ENCODE data around the gene TLNRD1.

TLNRD1 gene

DNA sequence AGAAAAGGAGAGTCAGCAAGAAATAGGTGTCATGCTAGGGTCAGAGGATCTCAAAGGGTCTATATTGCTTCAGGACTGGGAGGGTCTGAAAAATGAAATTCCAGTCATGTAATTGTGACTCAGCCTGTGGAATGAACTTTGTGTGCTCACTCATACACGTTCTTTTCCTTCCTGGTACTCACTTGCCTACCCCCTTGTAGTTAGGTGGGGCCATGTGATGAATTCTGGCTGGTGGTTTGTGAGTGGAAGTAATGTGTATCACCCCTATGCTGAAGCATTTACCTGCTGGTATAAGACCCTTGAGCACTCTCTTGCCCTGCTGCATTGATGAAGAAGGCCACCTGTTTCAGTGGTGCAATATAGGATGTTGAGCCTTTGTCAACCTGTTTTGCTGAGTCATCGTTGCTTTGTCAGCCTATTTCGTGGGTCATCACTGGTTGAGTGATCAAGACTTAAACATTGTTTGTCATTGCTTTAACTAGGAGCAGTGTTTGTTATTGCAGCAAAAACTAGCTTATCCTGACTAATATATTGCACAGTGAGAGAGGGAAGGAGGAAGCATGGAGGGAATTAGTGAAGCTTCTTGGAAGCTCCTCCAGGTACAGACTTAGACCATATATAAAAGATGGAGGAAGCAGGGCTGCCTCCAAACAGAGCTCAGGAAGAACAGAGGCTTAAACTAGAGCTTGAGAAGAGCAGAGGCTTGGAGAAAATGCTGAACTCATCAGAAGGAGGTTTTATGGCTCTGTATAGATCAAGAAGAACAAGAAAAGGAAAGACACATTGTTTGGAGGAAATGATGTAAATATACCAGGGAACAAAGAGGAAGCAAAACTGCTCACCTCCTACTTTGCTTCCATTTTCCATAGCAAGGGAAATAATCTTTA is 28.9 kb downstream of the TLNRD1 start:
- DNase-seq (ENCODE audit: low read depth), result no peak

DNA sequence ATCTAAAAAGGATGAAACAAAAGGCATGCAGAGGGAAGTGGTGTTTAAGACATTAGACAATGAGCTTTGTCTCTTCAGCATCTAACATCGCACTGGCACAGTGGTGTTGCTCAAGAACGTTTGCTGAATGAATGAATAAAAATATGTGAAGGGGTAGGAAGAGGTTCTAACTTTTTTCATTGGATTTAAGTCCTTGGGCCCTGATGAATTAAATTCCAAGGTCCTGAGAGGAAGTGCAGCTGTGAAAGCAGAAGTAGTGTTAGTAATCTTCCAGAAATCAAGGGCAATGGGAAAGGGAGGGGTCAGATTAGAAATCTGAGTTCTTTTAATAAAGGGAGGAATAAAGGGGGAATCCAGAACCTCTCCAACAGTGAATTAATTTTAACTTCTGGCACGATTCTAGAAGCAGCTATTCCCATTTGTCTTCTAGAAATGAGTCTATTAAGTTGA is 29.6 kb downstream of the TLNRD1 start:
- DNase-seq (ENCODE audit: low read depth), result no peak

DNA sequence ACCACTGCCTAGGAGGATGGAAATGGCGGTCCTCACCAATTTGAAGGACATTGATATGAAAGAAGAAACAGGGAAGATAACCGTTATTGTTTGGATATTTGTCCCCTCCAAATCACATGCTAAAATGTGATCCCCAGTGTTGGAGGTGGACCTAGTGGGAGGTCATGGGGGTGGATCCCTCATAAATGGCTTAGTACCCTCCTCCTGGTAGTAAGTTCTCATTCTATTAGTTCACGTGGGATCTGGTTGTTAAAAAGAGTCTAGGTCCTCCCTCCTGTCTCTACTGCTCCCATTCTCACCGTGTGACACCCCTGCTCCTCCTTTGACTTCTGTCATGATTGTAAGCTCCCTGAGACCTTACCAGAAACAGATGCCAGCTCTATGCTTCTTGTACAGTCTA is 30.5 kb downstream of the TLNRD1 start:
- no peak for DNase-seq (ENCODE audit: low read depth)

DNA sequence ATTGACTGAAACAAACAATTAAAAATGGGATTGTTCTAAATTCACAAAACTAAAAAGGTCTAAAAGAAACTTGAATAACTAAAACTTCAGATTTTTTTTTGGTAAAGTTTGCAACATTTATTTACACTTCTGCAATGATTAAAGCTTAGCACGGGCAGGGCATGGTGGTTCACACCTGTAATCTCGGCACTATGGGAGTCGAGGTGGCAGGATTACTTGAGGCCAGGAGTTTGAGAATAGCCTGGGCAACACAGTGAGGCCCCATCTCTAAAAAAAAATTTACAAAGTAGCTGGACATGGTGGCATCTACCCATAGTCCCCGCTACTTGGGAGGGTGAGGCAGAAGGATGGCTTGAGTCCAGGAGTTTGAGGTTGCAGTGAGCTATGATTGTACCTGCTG is 31.6 kb downstream of the TLNRD1 start:
- DNase-seq (ENCODE audit: low read depth), result no peak

DNA sequence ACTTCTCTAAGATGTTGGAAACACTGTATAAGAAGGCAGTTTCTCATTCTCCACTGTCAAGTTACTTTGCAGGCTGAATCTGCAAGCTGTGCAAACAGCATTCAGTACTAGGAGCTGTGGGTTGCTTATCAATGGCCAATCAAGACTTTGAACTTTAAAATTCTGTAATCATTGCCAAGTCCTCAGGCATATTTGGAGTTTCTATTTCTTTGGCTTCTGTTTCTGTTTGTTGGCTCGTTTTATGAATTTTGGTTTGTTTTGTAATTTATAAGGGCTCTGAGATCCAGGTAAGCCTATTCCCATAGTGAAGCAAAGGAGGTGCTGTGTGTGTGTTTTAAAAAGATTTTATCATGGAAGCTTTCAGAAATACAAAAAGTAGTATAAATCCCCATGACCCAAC is 32.1 kb downstream of the TLNRD1 start:
- no peak for DNase-seq (ENCODE audit: low read depth)

DNA sequence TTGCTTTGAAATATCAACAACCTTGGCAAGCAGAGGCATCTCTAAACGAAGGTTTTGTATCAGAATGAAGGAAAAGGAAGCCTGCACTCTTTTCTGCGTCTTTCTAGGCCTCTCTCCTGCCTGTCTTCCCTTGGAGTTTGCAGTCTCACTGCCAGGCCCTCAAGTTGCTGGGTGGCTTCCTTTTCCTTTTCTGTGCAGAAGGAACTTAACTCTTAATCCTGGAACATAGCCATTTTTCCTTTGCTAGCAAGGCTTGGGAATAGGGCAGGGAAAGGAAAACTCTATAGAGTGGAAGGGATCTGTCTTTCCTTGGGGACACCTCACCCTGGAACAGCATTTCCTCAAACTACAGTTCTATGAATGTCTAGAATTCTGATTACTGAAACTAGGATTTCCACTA is 32.8 kb downstream of the TLNRD1 start:
- DNase-seq (ENCODE audit: low read depth), result no peak

DNA sequence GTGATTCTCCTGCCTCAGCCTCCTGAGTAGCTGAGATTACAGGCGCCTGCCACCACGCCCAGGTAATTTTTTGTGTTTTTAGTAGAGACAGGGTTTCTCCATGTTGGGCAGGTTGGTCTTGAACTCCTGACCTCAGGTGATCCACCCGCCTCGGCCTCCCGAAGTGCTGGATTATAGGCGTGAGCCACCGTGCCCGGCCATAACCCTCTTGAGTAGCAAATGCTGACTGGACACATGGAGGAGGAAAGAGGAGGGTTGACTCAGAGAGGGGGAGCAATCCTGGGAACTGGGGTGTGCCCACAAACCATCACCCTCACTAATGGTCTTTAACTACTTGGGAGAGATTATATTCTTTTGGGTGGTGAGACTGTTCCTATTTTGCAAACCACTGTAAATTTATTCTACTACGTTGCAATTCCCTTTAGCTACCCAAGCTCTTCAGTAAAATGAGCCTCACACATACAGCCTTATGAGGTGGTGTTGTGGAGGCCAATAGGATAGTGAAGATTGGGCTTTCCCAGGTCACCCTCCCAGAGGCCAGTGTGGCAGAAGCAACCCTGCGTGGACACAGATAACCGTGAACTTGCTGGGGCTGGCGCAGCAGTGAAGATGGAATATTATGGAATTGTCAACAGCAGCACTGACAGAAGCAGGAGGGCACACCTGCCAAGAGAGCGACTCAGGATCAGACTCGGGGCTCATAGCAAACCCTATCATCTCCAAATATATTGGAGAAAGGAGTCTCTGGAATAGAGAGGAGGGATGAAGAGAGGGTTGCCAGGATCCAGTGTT is 37.4 kb downstream of the TLNRD1 start:
- no peak for DNase-seq (ENCODE audit: low read depth)

DNA sequence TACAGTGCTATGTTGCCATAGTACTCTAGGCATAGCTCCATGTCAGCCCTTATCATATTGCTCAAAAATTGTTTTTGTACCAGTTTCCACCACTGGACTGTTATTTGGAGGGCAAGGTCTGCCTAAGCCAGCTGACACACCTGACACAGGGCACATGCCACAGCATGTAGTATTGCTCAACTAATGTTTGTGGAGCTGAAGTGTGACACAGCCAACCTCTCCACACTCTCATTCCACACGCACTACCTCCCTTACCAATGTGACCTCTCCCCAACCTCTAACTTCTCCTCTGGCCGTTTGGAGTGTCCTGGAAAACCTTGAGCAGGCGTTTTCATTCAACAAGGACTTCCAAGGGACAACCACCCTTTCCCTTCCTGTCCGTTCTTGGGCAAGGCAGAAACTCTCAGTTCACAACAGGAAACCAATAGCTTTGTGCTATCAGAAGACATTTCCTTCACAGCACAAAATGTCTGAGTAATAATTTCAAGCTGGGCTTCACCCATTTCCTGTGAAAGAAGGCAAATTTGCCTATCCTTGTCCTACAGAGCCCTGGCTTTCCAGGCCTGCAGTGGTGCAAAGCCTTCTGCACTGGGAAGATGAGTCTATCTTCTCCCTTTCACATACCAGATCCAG is 38.4 kb downstream of the TLNRD1 start:
- DNase-seq (ENCODE audit: low read depth), result no peak

DNA sequence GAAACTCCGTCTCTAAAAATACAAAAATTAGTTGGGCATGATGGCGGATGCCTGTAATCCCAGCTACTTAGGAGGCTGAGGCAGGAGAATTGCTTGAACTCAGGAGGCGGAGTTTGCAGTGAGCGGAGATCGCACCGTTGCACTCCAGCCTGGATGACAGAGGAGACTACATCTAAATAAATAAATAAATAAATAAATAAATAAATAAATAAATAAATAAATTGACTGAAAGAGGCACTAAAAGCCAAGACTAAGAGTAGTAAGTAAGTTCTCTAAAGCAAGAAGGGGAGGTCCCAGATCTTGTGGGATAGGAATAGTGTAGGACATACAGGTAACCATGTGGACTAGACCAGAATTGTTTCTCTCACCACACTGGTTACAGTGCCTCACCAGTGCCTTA is 40.0 kb downstream of the TLNRD1 start:
- no peak for DNase-seq (ENCODE audit: low read depth)

DNA sequence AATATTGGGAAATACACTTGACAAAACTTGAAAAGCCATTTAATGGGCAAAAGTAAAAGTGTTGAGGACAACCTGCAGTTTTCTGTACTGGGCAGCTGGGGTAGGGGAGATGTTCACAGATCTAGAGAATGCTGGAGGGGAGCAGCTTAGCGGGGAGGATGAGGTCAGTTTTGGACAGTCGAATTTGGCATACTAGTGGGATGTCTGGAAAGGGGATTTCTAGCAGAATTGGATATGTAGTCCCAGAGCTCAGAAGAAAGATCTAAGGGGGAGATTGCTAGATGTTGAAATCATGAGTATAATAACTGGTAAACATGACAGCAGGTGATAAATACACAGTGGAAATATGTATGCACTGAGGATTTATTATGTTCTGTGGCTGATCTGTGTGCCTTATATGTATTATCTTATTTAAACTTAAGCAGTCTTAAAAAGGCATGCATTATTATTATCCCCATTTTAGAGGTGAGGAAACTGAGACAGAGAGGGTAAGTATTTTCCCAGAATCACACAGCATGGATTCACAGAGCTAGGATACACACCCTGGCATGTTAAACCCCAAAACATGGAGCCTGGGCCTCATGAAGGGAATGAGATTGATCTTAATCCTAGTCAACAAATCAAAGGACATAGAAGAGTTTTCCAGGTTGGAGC is 42.7 kb downstream of the TLNRD1 start:
- DNase-seq (ENCODE audit: low read depth), result no peak

DNA sequence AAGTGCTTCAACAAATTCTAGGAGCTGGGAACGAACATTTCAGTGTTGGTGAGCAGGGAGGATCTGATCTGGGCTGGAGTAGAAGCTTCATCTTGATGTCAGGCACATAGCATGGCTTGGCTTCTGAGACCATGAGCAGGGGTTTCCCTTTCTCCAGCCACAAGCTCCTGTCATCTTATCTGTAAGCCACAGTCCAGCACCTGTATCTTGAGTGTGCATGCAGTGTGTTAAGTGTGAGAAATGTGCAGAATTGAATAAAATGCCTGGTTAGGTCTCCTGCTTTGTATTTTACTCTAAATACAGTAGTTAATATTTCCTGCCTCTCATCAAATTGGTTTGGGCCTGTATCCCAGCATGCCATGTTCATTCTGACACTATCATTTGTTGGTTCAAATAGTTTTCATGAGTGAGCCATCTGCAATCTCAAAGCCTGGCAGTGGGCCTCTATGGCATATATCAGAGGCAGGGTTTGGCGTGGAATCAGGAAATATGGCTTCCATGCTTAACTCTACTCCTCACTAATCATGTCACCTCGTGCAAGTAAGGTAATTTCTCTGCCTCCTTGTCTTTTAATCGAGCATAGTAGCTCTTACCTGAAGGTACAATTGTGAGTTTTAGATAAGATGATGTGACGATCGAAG is 43.3 kb downstream of the TLNRD1 start:
- no peak for DNase-seq (ENCODE audit: low read depth)

DNA sequence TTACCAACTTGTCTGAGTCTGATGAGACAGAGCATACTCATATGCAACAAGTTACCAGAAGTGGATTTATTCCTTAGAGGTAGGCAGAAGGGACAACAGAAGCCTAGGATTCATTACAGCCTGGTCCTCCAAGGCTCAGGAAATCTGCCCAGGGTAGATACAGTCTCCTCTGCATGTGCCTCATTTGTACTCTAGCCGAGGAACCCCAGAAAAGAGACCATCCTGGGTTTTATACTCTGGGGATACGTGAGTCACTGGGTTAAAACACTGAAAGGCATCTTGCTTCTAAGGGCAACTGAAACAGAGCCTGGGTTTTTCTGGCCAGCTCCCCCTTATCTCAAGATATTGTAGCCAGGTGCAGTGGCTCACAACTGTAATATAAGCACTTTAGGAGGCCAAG is 45.6 kb downstream of the TLNRD1 start:
- no peak for DNase-seq (ENCODE audit: low read depth)

DNA sequence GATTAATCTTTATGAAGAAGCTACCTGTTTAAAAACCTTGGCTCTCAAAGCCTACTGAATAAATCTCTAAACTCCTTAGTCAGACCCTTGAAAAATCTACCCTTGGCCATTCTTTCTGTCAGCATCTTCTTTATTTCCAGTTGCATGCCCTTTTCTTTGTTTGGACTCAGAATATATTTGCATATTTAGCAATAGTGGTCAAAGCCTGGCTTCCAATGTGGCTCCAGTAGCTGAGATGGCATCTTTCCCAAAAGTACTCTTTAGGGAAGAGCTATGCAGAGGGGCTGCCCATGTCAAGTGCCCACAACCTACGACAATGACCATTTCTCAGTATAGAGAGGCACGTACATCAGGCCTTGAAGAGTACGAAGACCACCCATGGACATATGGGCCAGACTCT is 47.2 kb downstream of the TLNRD1 start:
- no peak for DNase-seq (ENCODE audit: low read depth)

DNA sequence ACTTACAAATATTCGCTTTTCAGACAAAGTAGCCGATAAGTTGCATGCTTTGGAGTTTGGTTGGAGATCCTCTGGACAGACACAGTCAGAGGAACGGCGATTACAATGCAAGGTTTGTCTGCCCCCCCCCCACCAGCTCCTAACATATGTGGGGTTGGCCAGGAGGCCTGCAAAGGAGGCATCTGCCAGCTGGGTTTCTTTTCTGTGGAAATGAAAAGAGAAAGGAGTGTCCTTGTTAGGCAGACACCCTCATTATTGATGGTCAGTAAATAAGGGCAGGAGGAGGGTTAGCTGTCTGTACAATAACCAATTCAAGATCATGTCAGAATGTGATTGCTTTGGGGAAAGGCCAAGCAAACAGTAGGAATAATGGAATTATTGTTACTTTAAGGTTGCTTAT is 49.1 kb downstream of the TLNRD1 start:
- no peak for DNase-seq (ENCODE audit: low read depth)

DNA sequence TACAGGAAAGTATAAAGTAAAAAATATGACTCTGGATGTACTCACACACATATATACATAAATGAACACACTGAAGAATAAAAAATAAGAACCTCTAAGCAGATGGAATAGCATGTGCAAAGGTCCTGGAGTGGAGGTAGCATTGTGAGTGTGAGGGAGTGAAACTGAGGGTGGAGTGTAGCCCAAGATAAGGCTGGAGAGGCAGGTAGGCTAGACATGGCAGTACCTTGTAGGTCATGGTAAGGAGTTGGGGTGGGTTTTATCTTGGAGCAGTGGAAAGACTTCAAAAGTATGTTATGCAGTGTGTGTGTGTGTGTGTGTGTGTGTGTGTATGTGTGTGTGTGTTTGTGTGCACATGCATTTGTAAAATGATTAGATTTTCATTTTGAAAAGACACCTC is 49.5 kb downstream of the TLNRD1 start:
- no peak for DNase-seq (ENCODE audit: low read depth)

DNA sequence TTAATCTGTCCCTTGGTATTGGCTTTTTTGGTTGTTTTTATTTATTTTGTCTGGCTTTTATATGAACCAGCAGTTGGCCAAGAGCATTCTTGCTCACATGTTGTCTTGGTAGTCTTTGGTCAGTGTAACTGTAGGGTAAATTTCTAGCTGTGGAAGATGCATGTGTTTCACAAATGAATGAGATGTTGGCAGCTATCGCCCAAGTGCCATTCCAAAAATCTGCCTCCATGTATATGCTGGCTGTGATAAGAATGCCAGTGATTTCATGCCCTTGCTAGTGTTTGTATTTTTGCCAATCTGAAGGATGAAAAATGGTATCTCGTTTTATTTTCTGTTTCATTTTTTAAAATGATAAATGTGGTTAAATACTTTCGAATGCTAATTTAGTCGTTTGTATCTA is 50.1 kb downstream of the TLNRD1 start:
- DNase-seq (ENCODE audit: low read depth), result no peak

DNA sequence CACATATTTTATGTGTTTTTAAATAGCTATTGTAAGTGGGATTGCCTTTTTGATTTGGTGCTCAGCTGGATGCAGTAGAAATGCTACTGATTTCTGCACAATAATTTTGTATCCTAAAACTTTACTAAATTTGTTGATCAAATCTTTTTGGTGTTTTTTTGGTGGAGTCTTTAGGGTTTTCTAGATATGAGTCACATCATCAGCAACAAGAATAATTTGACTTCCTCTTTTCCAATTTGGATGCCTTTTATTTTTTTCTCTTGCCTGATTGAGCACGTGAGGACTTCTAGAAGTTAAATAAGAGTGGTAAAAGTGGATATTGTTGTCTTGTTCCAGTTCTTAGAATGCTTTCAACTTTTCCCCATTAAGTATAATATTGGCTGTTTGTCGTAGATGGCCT is 51.3 kb downstream of the TLNRD1 start:
- DNase-seq (ENCODE audit: low read depth), result no peak

DNA sequence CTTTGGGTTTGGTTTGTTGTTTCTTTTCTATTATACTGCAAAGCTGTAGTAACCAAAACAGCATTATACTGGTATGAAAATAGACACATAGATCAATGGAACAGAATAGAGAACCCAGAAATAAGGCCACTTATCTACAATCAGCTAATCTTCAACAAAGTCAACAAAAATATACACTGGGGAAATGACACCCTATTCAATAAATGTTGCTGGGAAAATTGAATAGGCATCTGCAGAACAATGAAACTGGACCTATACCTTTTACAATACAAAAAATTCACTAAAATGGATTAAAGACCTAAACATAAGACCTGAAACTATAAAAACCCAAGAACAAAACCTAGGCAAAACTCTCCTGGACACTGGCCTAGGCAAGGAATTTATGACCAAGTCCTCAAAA is 52.9 kb downstream of the TLNRD1 start:
- no peak for DNase-seq (ENCODE audit: low read depth)

DNA sequence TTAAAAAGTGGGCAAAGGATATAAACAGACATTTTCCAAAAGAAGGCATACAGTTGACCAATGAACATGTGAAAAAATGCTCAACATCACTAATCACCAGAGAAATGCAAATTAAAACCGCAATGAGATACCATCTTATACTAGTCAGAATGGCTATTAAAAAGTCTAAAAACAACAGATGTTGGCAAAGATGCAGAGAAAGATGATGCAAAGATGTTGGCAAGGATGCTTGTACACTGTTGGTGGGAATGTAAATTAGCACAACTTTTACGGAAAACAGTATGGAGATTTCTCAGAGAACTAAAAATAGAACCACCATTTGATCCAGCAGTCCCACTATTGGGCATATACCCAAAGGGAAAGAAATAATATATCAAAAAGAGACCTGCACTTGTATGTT is 53.5 kb downstream of the TLNRD1 start:
- DNase-seq (ENCODE audit: low read depth), result no peak
